Measurements from ENCODE around the gene PLXNA4. TPM values are rescaled to one million over a fixed set of nuclear protein-coding genes. Genes with fewer than 3 reads are reported as not detected.

The PLXNA4 gene
- polyA plus RNA-seq, 2 of the 4 experiments (the other 2 are of a cell fraction), result 0.12 to 0.34 TPM

- no peak for DNase-seq (ENCODE audit: low read depth in 1 of 2, low spot score in 1 of 2)
- WGBS (ENCODE audit: missing lambda C conversion rate), result 56% methylated on average over 3 of the region's 3 CpGs
- Histone ChIP-seq H3K4me1 (no peaks in the 10 kb centered on the region), H3K27ac (no peak overlapping the region), H3K4me2 (no peak overlapping the region), H3K4me3 (no peak overlapping the region), H3K9me3 (no peaks in the 10 kb centered on the region)
- ChIA-PET POLR2A (no interaction called here), CTCF (no interaction called here)
- no peak for TF ChIP-seq NFE2L2 (conservative IDR thresholded peaks at IDR 0.05; ENCODE audit: low read length)
- ATAC-seq, result no peak
- FAIRE-seq, result no peak
Measured at GRCh38 chr7:132610995-132611394, 34.7 kb upstream of the PLXNA4 start.

- ChIA-PET POLR2A (no interaction called here), CTCF (interaction anchor here (0.9 kb wide), 1 partner anchor 19 kb away, joined by 3 read pairs; no protein-coding TSS in a partner anchor)
- WGBS (ENCODE audit: missing lambda C conversion rate), result 2% methylated on average over 2 of the region's 2 CpGs
- FAIRE-seq, result no peak
- no peak for TF ChIP-seq ZC3H11A (IDR thresholded peaks at IDR 0.05)
- TF ChIP-seq HDAC2 (IDR thresholded peaks at IDR 0.05), result no peak
- TF ChIP-seq E2F6 (IDR thresholded peaks at IDR 0.05; ENCODE audit: borderline replicate concordance, low read depth), result no peak
- TF ChIP-seq JUNB (IDR thresholded peaks at IDR 0.05), result no peak
- TF ChIP-seq POLR2A (IDR thresholded peaks at IDR 0.05; ENCODE audit: low read length), result no peak
- no peak for TF ChIP-seq NR3C1 (IDR thresholded peaks at IDR 0.05)
- no peak for TF ChIP-seq ZSCAN20 (CRISPR knock-in tag; IDR thresholded peaks at IDR 0.05)
- TF ChIP-seq POLR2AphosphoS2 (conservative IDR thresholded peaks at IDR 0.05; ENCODE audit: low read length), result no peak
- no peak for TF ChIP-seq NFE2L2 (conservative IDR thresholded peaks at IDR 0.05; ENCODE audit: low read length)
- no peak for TF ChIP-seq ZNF302 (CRISPR knock-in tag; IDR thresholded peaks at IDR 0.05)
- DNase-seq (ENCODE audit: low read depth in 1 of 2, low spot score in 1 of 2), result no peak
- Histone ChIP-seq H3K9me3 (no peaks in the 10 kb centered on the region), H3K4me2 (no peak overlapping the region), H3K4me3 (no peak overlapping the region), H3K4me1 (no peaks in the 10 kb centered on the region), H3K27ac (no peak overlapping the region)
- no peak for ATAC-seq
Measured at GRCh38 chr7:132609906-132610520, 33.7 kb upstream of the PLXNA4 start.

GRCh38 chr7:132609222-132609621 lies 33.0 kb upstream of the PLXNA4 start:
- H3K4me1 ChIP-seq, result no peaks in the 10 kb centered on the region
- 93% methylated on average over 2 of the region's 2 CpGs for WGBS (ENCODE audit: missing lambda C conversion rate)
- no peak overlapping the region for H3K4me3 ChIP-seq
- H3K4me2 ChIP-seq, result no peak overlapping the region
- CTCF ChIA-PET, result interaction anchor here (0.9 kb wide), 1 partner anchor 18 kb away, joined by 3 read pairs; no protein-coding TSS in a partner anchor
- no peak for TF ChIP-seq MAZ (IDR thresholded peaks at IDR 0.05; ENCODE audit: borderline replicate concordance, low read depth, low read length)
- DNase-seq (ENCODE audit: low read depth in 1 of 2, low spot score in 1 of 2) (no peak), ATAC-seq (no peak), FAIRE-seq (no peak)
- POLR2A ChIA-PET, result no interaction called here
- no peak overlapping the region for H3K27ac ChIP-seq
- no peaks in the 10 kb centered on the region for H3K9me3 ChIP-seq

GRCh38 chr7:132608523-132608922 lies 32.3 kb upstream of the PLXNA4 start:
- Histone ChIP-seq H3K27ac (no peak overlapping the region), H3K9me3 (no peaks in the 10 kb centered on the region), H3K4me2 (no peak overlapping the region), H3K4me1 (no peaks in the 10 kb centered on the region), H3K4me3 (no peak overlapping the region)
- CTCF ChIA-PET, result no interaction called here
- FAIRE-seq (no peak), DNase-seq (ENCODE audit: low read depth in 1 of 2, low spot score in 1 of 2) (no peak), ATAC-seq (no peak)
- POLR2A ChIA-PET, result no interaction called here
- WGBS (ENCODE audit: missing lambda C conversion rate), result 20% methylated on average over 4 of the region's 5 CpGs
- no peak for TF ChIP-seq FOSL2 (IDR thresholded peaks at IDR 0.05)
- no peak for TF ChIP-seq FOSL2 (CRISPR knock-in tag; IDR thresholded peaks at IDR 0.05)
- TF ChIP-seq E2F6 (IDR thresholded peaks at IDR 0.05; ENCODE audit: borderline replicate concordance, low read depth), result no peak
- TF ChIP-seq ZNF302 (CRISPR knock-in tag; IDR thresholded peaks at IDR 0.05), result no peak
- no peak for TF ChIP-seq POLR2A (IDR thresholded peaks at IDR 0.05; ENCODE audit: low read length)
- TF ChIP-seq PBX3 (IDR thresholded peaks at IDR 0.05), result no peak
- TF ChIP-seq FOSB (CRISPR knock-in tag; IDR thresholded peaks at IDR 0.05), result no peak
- no peak for TF ChIP-seq MAZ (IDR thresholded peaks at IDR 0.05; ENCODE audit: borderline replicate concordance, low read depth, low read length)
- no peak for TF ChIP-seq HDAC2 (IDR thresholded peaks at IDR 0.05)
- no peak for TF ChIP-seq POLR2AphosphoS2 (conservative IDR thresholded peaks at IDR 0.05; ENCODE audit: low read length)
- no peak for TF ChIP-seq CTCF (IDR thresholded peaks at IDR 0.05)
- no peak for TF ChIP-seq SREBF2 (IDR thresholded peaks at IDR 0.05)
- TF ChIP-seq NFE2L2 (conservative IDR thresholded peaks at IDR 0.05; ENCODE audit: low read length), result no peak
- TF ChIP-seq BHLHE40 (IDR thresholded peaks at IDR 0.05; ENCODE audit: low read depth, low read length), result no peak
- TF ChIP-seq TP53 (CRISPR knock-in tag; IDR thresholded peaks at IDR 0.05), result no peak

Measured in A549 (cell line).